ENCODE measurements around the gene CST11.

DNA sequence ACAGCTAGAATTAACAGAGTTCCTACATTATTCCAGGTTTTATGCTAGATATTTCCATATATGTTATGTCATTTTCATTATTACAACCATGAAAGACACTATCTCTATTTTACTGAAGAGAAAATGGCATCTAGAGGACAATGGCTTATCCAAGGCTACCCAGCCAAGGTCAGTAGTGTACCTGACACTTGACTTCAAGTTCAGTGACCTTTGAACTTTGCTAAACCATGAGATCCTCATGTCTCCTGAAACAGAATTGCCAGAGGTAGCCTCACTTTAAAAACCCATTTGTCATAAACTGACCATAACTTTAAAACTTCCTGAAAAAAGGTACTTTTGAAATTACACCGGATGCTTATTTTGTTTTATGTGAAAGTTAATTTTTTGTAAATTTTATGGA, 45.8 kb downstream of the CST11 start:
- TF ChIP-seq POLR2A (IDR thresholded peaks at IDR 0.05) (no peak), EP300 (IDR thresholded peaks at IDR 0.05) (no peak)
- TF ChIP-seq, protein P1, sequence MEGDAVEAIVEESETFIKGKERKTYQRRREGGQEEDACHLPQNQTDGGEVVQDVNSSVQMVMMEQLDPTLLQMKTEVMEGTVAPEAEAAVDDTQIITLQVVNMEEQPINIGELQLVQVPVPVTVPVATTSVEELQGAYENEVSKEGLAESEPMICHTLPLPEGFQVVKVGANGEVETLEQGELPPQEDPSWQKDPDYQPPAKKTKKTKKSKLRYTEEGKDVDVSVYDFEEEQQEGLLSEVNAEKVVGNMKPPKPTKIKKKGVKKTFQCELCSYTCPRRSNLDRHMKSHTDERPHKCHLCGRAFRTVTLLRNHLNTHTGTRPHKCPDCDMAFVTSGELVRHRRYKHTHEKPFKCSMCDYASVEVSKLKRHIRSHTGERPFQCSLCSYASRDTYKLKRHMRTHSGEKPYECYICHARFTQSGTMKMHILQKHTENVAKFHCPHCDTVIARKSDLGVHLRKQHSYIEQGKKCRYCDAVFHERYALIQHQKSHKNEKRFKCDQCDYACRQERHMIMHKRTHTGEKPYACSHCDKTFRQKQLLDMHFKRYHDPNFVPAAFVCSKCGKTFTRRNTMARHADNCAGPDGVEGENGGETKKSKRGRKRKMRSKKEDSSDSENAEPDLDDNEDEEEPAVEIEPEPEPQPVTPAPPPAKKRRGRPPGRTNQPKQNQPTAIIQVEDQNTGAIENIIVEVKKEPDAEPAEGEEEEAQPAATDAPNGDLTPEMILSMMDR (IDR thresholded peaks at IDR 0.05) = no peak

All from tibial nerve (tissue), 4 donors.